Activated T-cell treated with anti-CD3 and anti-CD28 coated beads, Interleukin-2, amount 50 U/mL, for 4 hours (primary cell): ENCODE data around the gene CREB3L2. TPM values are rescaled to one million over a fixed set of nuclear protein-coding genes. Genes with fewer than 3 reads are reported as not detected.
"Not testable (repeated sequence)": the region's sequence is repeated elsewhere in the genome, so short reads cannot be mapped to it uniquely, and the experiment has no call there.

Experiments used
- ATAC-seq, 2 donors: fragments of 200-7000 bp; cut with Tn5 transposase; one replicate each; pipeline ENCODE4 v1.10.0; 2021
- DNase-seq: peaks from one replicate; pipeline ENCODE4 v3.0.0-alpha.2; 2020
- H3K27me3 Mint-ChIP-seq: one replicate; pipeline ENCODE4 v1.8.0; 2021; ENCODE audit warnings: low read depth, mixed read lengths
- H3K36me3 Mint-ChIP-seq: one replicate; pipeline ENCODE4 v1.8.0; 2022; ENCODE audit warnings: mixed read lengths; ENCODE audit not compliant: insufficient read depth
- H3K4me1 Mint-ChIP-seq: one replicate; pipeline ENCODE4 v1.8.0; 2021; ENCODE audit warnings: low read depth, mixed read lengths
- H3K4me3 Mint-ChIP-seq: one replicate; pipeline ENCODE4 v1.8.0; 2021; ENCODE audit warnings: mild to moderate bottlenecking, moderate library complexity, mixed read lengths
- H3K9me3 Mint-ChIP-seq: one replicate; pipeline ENCODE4 v1.8.0; 2021; ENCODE audit warnings: mixed read lengths
- total RNA-seq, 3 donors: library from RNA; stranded (reverse); gene quantifications; one replicate each; pipeline ENCODE4 v1.2.1, GENCODE V29; 2021

Gene CREB3L2, protein sequence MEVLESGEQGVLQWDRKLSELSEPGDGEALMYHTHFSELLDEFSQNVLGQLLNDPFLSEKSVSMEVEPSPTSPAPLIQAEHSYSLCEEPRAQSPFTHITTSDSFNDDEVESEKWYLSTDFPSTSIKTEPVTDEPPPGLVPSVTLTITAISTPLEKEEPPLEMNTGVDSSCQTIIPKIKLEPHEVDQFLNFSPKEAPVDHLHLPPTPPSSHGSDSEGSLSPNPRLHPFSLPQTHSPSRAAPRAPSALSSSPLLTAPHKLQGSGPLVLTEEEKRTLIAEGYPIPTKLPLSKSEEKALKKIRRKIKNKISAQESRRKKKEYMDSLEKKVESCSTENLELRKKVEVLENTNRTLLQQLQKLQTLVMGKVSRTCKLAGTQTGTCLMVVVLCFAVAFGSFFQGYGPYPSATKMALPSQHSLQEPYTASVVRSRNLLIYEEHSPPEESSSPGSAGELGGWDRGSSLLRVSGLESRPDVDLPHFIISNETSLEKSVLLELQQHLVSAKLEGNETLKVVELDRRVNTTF
- 10 to 100 TPM; 28.1 to 34.6 (median 29.8) TPM for total RNA-seq

DNA sequence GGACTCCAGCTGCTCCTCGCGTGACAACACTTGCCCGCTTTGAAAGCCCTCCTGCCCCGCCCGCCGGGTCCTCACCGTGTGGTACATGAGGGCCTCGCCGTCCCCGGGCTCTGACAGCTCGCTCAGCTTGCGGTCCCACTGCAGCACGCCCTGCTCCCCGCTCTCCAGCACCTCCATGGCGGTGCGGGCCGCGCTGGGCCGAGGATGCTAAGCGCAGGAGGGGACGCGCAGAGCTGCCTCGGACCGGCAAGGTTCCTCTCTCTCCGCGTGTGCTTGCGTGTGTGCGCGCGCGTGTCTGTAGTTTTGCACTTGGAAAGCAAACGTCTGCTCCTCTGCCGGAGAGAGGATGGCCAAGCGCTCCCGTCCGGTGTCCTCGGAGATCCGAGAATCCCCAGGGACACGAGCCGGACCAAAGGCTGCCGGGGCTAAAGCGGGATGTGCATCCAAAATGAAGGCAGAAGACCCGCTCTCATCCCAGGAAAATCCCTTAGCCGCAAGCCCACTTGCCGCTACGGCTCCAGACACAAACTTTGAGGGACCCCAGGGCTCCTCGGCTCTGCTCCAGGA, at the start of gene CREB3L2:
CREB3L2 (minus strand) TSS at position 558 of the 567 bp plus-strand sequence; CDS start at position 177, 381 bp downstream.
- Mint-ChIP-seq H3K4me1 (peaks cover 32% of the 10 kb centered on the region), H3K9me3 (no peaks in the 10 kb centered on the region), H3K36me3 (peaks cover 8% of the 10 kb centered on the region), H3K4me3 (peak within 1 kb of the TSS; percentile 94), H3K27me3 (no peaks in the 10 kb centered on the region)
- ATAC-seq (peak; percentile 66 to 67), DNase-seq (peak; percentile 46)

DNA sequence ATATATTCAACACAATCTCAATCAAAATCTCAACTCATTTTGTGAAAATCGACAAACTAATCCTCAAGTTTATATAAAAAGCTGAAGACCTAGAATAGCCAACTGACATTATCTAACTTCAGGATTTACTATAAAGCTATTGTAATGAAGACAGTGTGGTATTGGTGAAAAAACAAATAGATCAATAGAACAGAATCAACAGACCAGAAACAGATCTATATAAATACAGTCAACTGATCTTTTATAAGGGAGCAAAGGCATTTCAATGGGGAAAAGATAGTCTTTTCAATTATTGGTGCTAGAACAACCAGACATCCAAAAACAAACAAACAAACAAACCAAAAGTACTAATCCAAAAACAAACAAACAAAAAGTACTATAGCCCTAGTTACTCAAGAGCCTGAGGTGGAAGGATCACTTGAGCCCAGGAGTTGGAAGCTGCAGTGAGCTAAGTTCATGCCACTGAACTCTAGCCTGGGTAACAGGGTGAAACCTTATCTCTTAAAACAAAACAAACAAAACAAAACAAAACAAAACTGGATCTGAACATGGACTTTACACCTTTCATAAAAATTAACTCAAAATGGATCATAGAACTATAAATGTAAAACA, 47.7 kb upstream of the CREB3L2 start:
- no peak overlapping the region for H3K4me3 Mint-ChIP-seq
- no peak for ATAC-seq
- DNase-seq = no peak
- H3K9me3 Mint-ChIP-seq = peaks cover 11% of the 10 kb centered on the region
- H3K4me1 Mint-ChIP-seq = no peaks in the 10 kb centered on the region
- H3K27me3 Mint-ChIP-seq = peaks cover 14% of the 10 kb centered on the region
- no peaks in the 10 kb centered on the region for H3K36me3 Mint-ChIP-seq

DNA sequence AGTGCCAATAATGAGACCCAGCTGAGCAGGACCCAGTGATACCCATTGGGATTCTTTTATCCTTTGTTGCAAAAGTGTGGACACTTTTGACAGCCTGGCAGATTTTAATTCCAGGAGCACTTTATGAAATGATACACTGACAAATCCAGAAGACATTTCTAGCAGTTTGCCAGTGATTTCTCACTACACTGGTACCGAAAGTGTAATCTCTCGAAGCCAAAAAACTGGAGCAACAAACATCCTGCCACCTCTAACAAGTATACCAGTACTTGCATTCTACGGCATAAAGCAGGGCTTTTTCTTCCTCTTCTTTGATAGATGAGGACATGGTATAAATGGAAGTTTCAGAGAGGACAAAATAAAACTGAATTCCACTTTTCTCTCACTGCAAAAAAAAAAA, 46.0 kb upstream of the CREB3L2 start:
- ATAC-seq = no peak
- peaks cover 12% of the 10 kb centered on the region for H3K27me3 Mint-ChIP-seq
- H3K4me3 Mint-ChIP-seq = no peak overlapping the region
- H3K36me3 Mint-ChIP-seq = no peaks in the 10 kb centered on the region
- peaks cover 11% of the 10 kb centered on the region for H3K9me3 Mint-ChIP-seq
- no peak for DNase-seq
- H3K4me1 Mint-ChIP-seq = no peaks in the 10 kb centered on the region

DNA sequence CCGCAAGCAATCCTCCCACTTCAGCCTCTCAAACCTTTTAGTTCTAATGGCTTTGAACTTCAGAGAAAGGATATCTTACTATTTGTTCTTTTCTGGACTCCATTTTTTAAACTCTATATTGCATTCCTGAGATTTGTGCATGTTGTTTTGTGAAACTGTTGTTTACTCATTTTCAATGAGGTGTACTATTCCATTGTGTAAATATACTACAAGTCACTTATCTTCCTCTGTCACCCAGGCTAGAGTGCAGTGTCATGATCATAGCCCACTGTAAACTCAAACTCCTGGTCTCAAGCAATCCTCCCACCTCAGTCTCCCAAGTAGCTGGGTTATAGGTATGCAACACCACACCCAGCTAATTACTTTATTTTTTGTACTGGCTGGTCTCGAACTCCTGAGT, 43.0 kb upstream of the CREB3L2 start:
- no peak for ATAC-seq
- H3K9me3 Mint-ChIP-seq = no peaks in the 10 kb centered on the region
- peaks cover 8% of the 10 kb centered on the region for H3K27me3 Mint-ChIP-seq
- no peaks in the 10 kb centered on the region for H3K4me1 Mint-ChIP-seq
- no peak for DNase-seq
- H3K4me3 Mint-ChIP-seq = no peak overlapping the region
- H3K36me3 Mint-ChIP-seq = no peaks in the 10 kb centered on the region

DNA sequence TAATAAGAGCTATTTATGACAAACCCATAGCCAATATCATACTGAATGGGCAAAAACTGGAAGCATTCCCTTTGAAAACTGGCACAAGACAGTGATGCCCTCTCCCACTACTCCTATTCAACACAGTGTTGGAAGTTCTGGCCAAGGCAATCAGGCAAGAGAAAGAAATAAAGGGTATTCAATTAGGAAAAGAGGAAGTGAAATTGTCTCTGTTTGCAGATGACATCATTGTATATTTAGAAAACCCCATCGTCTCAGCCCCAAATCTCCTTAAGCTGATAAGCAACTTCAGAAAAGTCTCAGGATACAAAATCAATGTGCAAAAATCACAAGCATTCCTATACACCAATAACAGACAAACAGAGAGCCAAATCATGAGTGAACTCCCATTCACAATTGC, 38.2 kb upstream of the CREB3L2 start:
- not testable (repeated sequence) for ATAC-seq, H3K4me1 Mint-ChIP-seq, H3K9me3 Mint-ChIP-seq, DNase-seq, H3K4me3 Mint-ChIP-seq, H3K36me3 Mint-ChIP-seq
- H3K27me3 Mint-ChIP-seq = peaks cover 14% of the 10 kb centered on the region

DNA sequence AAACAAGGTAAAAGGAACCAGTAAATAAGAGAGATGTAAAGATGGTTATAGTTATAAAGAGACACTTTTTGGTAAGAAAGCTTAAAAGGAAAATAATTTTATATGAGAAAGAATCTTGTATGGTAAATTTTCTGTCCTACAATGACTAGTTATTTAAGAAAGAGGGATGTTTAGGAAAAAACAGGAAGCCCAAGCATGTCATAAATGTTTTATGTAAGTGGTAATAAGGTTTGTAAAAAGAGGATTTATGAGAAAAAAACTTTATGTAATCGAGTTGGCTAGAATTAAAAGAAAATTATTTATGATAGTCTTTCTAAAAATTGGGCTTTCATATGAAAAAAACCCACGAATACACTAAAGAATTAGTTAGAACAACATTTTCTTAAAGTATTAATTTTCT, 34.2 kb upstream of the CREB3L2 start:
- H3K9me3 Mint-ChIP-seq = peaks cover 5% of the 10 kb centered on the region
- no peaks in the 10 kb centered on the region for H3K4me1 Mint-ChIP-seq
- peaks cover 15% of the 10 kb centered on the region for H3K27me3 Mint-ChIP-seq
- no peak overlapping the region for H3K4me3 Mint-ChIP-seq
- H3K36me3 Mint-ChIP-seq = peaks cover 3% of the 10 kb centered on the region
- ATAC-seq = no peak
- DNase-seq = no peak

DNA sequence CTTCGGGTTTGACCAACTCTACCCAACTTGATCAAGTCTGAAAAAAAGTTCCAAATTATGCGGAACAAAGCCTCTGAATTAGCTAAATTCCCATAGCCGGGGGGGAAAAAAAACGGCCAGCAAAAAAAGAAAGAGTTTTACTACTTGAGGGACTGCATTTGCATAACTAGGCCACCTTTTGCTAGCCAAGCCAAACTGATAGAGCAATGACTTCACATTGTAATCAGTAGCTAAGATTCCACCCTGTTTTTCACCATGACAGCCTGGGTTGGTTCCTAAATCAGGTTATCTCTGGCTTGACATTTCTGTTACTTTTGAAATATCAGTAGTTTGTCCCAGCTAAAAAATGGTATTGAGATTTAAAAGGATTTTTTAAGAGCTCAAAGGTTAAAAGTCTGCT, 31.4 kb upstream of the CREB3L2 start:
- Mint-ChIP-seq H3K27me3 (peaks cover 12% of the 10 kb centered on the region), H3K36me3 (peaks cover 3% of the 10 kb centered on the region), H3K4me3 (no peak overlapping the region), H3K4me1 (peaks cover 2% of the 10 kb centered on the region), H3K9me3 (peaks cover 5% of the 10 kb centered on the region)
- ATAC-seq = no peak
- DNase-seq = no peak

DNA sequence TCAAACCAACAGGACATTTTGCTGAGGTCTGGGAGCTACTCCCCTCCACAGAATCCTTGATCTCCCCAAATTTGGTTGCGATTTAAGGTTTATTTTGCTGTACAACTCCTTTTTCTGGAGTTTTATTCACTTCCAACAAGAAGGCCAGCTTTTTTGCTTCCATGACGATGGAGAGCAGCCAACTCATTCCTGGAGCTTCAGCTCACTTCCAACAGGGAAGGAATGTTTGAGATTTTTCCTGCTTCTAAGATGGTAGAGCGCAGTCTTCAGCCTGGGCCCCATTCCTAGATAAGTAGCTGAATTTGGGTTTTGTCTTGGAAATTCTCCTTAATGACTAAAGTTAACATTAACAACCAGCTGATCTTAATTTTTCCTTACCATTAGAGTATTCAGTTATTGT, 30.9 kb upstream of the CREB3L2 start:
- no peak for DNase-seq
- peaks cover 2% of the 10 kb centered on the region for H3K4me1 Mint-ChIP-seq
- peaks cover 5% of the 10 kb centered on the region for H3K9me3 Mint-ChIP-seq
- no peak for ATAC-seq
- peaks cover 12% of the 10 kb centered on the region for H3K27me3 Mint-ChIP-seq
- H3K36me3 Mint-ChIP-seq = peaks cover 3% of the 10 kb centered on the region
- H3K4me3 Mint-ChIP-seq = no peak overlapping the region

DNA sequence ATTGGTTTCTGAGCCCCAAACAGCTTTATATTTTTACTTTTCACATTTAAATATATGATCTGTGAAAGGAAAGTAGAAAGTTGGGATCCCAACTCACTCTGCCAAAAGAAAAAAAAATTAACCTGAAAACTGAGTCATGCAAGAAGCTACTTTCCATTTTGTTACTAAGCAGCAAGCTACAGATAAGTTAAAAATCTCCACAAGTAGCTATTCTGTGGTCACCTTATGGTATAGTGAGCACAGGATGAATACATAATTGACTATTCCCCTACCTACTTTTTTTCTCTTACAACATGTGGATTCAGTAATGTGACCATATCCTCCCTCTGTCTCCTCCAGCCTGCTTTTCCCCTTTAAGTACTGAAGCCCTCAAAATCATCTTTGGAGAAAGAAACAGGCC, 30.3 kb upstream of the CREB3L2 start:
- no peak for DNase-seq
- H3K36me3 Mint-ChIP-seq = peaks cover 3% of the 10 kb centered on the region
- no peak for ATAC-seq
- peaks cover 12% of the 10 kb centered on the region for H3K27me3 Mint-ChIP-seq
- H3K4me1 Mint-ChIP-seq = peaks cover 2% of the 10 kb centered on the region
- peaks cover 5% of the 10 kb centered on the region for H3K9me3 Mint-ChIP-seq
- no peak overlapping the region for H3K4me3 Mint-ChIP-seq

DNA sequence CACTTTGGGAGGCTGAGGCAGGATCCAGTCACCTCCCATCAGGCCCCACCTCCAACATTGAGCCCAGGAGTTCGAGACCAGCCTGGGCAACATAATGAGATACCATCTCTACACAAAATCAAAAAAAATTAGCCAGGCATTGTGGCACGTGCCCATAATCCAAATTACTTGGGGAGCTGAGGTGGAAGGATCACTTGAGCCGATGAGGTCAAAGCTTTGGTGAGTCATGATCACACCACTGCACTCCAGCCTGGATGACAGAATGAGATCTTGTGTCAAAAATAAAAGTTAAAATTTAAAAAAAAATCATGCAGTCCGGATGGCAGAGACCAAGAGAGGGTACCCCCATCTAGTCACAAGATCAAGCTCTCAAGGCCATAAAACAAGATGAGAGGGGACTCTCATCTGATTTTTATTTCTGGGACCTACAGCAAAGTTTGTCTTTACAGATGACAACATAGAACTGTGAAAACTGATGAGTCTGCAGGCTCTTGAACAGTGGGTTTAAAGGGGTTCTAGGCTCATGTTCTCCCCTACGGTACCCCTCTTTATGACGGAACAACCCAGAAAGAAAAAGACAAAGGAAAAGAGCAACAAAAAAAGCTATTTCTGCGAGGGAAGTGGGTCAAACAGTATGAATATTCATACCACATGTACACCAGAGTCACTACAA, 28.9 kb upstream of the CREB3L2 start:
- no peak overlapping the region for H3K4me3 Mint-ChIP-seq
- H3K9me3 Mint-ChIP-seq = no peaks in the 10 kb centered on the region
- no peaks in the 10 kb centered on the region for H3K36me3 Mint-ChIP-seq
- DNase-seq = no peak
- no peak for ATAC-seq
- peaks cover 2% of the 10 kb centered on the region for H3K4me1 Mint-ChIP-seq
- peaks cover 7% of the 10 kb centered on the region for H3K27me3 Mint-ChIP-seq

DNA sequence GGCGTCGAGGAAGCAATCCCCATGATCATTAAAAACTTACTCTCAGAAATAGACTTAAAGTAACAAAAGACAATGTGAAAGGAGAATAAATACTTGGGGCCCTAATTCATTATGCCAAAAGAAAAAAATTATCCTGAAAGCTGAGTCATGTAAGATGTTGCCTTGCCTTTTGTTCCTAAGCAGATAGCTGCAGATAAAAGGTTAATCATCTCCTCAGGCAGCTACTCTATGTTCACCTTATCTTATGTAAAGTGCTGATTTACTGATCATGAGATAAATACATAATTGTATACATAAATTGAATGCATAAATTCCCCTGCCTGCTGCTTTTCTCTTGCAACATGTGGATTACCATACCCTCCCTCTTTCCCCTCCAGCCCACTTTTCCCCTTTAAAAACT, 28.1 kb upstream of the CREB3L2 start:
- no peak for DNase-seq
- Mint-ChIP-seq H3K9me3 (no peaks in the 10 kb centered on the region), H3K4me1 (peaks cover 2% of the 10 kb centered on the region), H3K4me3 (no peak overlapping the region), H3K27me3 (peaks cover 6% of the 10 kb centered on the region), H3K36me3 (no peaks in the 10 kb centered on the region)
- no peak for ATAC-seq

DNA sequence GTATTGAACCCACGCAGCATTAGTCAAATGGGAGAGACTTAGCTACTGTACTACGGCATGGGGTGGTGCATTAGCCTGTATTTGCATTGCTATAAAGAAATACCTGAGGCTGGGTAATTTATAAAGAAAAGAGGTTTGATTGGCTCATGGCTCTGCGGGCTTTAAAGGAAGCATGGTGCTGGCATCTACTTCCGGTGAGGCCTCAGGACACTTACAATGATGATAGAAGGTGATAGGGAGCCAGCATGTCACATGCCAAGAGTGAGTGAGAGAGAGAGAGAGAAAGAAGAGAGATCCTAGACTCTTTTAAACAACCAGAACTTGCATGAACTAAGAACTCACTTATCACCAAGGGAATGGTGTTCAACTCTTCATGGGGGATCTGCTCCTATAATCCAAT, 27.2 kb upstream of the CREB3L2 start:
- ATAC-seq (no peak), DNase-seq (no peak)
- Mint-ChIP-seq H3K4me3 (no peak overlapping the region), H3K36me3 (no peaks in the 10 kb centered on the region), H3K27me3 (peaks cover 6% of the 10 kb centered on the region), H3K9me3 (no peaks in the 10 kb centered on the region), H3K4me1 (peaks cover 3% of the 10 kb centered on the region)

DNA sequence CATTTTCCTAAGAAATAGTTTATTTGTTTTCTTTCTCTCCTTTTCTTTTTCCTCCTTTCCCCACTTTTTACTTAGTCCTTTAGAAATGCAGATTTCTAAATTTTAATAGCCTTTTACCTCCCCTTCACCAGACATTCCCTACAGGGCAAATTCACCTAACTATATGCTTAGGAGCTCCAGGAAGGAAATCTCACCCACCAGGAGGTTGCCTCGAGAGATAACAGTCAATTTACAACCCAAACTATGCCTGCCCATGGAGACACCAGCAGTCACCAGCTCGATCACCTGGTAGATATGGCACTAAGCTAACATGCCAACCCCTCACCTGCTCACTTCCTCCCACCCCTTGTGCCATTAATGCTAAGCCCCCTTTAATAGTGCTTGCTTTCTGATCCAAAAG, 25.2 kb upstream of the CREB3L2 start:
- Mint-ChIP-seq H3K9me3 (no peaks in the 10 kb centered on the region), H3K4me1 (peaks cover 6% of the 10 kb centered on the region), H3K4me3 (no peak overlapping the region), H3K27me3 (peaks cover 6% of the 10 kb centered on the region), H3K36me3 (no peaks in the 10 kb centered on the region)
- no peak for ATAC-seq
- no peak for DNase-seq
